Sigmoid colon (tissue), 7 donors: ENCODE results near the gene LDLRAD4. TPM values are rescaled to one million over a fixed set of nuclear protein-coding genes. Genes with fewer than 3 reads are reported as not detected.
A peak's percentile ranks its signal among the peaks of the same experiment; 100 is the strongest.

ENCODE experiments used
- DNase-seq: peaks from one replicate; pipeline ENCODE4 v3.0.0-alpha.2; 2019
- H3K27ac ChIP-seq, 4 donors: fragments of 200-600 bp; sonication (generic); one replicate each; pipeline ENCODE4 v1.5.1; 2016 to 2019; ENCODE audit warnings: mild to moderate bottlenecking in 1 of 4
- H3K27me3 ChIP-seq, 3 donors: fragments of 200-600 bp; sonication (generic); one replicate each; pipeline ENCODE4 v1.5.1; 2019; ENCODE audit warnings: mild to moderate bottlenecking in 1 of 3
- H3K36me3 ChIP-seq, 4 donors: fragments of 200-600 bp; sonication (generic); one replicate each; pipeline ENCODE4 v1.5.1; 2016 to 2019
- H3K4me1 ChIP-seq, 4 donors: fragments of 200-600 bp; sonication (generic); one replicate each; pipeline ENCODE4 v1.5.1; 2017 to 2019
- H3K4me3 ChIP-seq, 4 donors: fragments of 200-600 bp; sonication (generic); one replicate each; pipeline ENCODE4 v1.5.1; 2017 to 2019; ENCODE audit warnings: mild to moderate bottlenecking in 2 of 4, moderate library complexity in 1 of 4
- H3K9me3 ChIP-seq, 4 donors: fragments of 200-600 bp in 3 of 4; sonication (generic) in 3 of 4; one replicate each; pipeline versions ENCODE4 v1.5.1 to v1.6.1; 2013 to 2019
- EP300 ChIP-seq, 4 donors: sonication (generic); formaldehyde crosslinking; IDR thresholded peaks; one replicate each; pipeline ENCODE4 v1.6.1; 2017; ENCODE audit warnings: antibody characterized with exemption in 4 of 4
- POLR2A ChIP-seq, 2 donors: fragments of 450-650 bp; IDR thresholded peaks; one replicate each; pipeline ENCODE4 v1.6.1; 2016; ENCODE audit warnings: antibody characterized with exemption in 2 of 2, mild to moderate bottlenecking in 2 of 2, moderate library complexity in 2 of 2
- POLR2AphosphoS5 ChIP-seq, 4 donors: sonication (generic); formaldehyde crosslinking; IDR thresholded peaks; one replicate each; pipeline ENCODE4 v1.6.1; 2017; ENCODE audit warnings: antibody characterized with exemption in 4 of 4
- WGBS, 2 donors: extraction: QIAGEN DNeasy Blood & Tissue Kit; methylation state at CpG; one replicate each; pipeline ENCODE4 v1.1.7; 2013; 5-methylcytosine and 5-hydroxymethylcytosine counted together
- intact Hi-C: fragments of 100-400 bp; cut with DNase I; formaldehyde crosslinking; loops from one replicate; pipeline ENCODE4 v1.15.1; 2023
- polyA plus RNA-seq, 3 donors: library from polyadenylated mRNA; stranded (reverse); fragments of 200-250 nt; gene quantifications; one replicate each; pipeline ENCODE4 v1.2.3, GENCODE V29; 2013
- total RNA-seq, 4 donors: library from RNA; depleted of rRNA; stranded (reverse); fragments of >200 nt; gene quantifications; one replicate each; pipeline ENCODE4 v1.1.0, GENCODE V29; 2016
- TF ChIP-seq, protein P1 (sequence below), 4 experiments: fragments of 450-650 bp in 3 of 4; fragments of 200-600 bp in 1 of 4; IDR thresholded peaks; one replicate each; pipeline ENCODE4 v1.5.1; 2016 to 2019; ENCODE audit warnings: antibody characterized with exemption in 4 of 4, mild to moderate bottlenecking in 3 of 4, moderate library complexity in 2 of 4
- donor health status: healthy with polysubstance abuse.
- donor health status: Bipolar disorder and iron deficiency.
- donor health status: healthy.

Gene LDLRAD4
- total and polyA plus RNA-seq, 7 donors, result 1.2 to 28.2 (median 17.2) TPM

DNA sequence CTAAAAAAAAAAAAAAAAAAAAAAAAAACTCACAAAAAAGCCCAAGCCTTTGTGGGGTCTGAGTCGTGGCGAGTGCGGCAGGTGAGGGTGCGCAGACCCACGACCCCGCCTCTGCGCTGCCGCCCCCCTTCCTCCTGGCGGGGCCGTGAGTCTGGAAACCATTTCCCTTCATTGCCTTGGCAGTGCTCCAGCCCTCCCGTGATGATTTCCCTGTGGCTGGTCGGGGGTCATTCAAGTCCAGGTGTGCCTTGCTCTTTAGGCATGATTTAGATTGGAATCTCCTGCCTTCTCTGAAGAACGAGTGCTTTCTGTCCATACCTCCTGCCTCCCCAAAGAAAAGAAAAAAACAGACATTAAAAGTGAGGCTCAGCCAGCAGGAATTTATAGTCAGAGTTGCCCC, 346.0 kb downstream of the LDLRAD4 start:
- 9 to 25% methylated on average over 13 of the region's 13 CpGs for WGBS, 2 donors
- H3K36me3 ChIP-seq, result no peaks in the 10 kb centered on the region
- intact Hi-C loops, result loop anchor here (5.0 kb wide), 1 partner anchor 48 kb away; no protein-coding TSS in a partner anchor
- H3K27me3 ChIP-seq, result no peaks in the 10 kb centered on the region
- H3K27ac ChIP-seq, result peak overlapping the region in 2 of 4 donors; percentile 72 to 83
- peaks cover 0 to 63% (median 43%) of the 10 kb centered on the region in 4 donors for H3K4me1 ChIP-seq
- no peak for DNase-seq
- no peaks in the 10 kb centered on the region for H3K9me3 ChIP-seq
- peak overlapping the region in 1 of 4 donors; percentile 1 for H3K4me3 ChIP-seq
- TF ChIP-seq EP300 (IDR thresholded peaks at IDR 0.05) (peak in 1 of 4 donors; percentile 62), POLR2AphosphoS5 (IDR thresholded peaks at IDR 0.05) (peak in 3 of 4 donors; percentile 53 to 68 (median 64)), POLR2A (IDR thresholded peaks at IDR 0.05) (no peak)
- TF ChIP-seq, protein P1, sequence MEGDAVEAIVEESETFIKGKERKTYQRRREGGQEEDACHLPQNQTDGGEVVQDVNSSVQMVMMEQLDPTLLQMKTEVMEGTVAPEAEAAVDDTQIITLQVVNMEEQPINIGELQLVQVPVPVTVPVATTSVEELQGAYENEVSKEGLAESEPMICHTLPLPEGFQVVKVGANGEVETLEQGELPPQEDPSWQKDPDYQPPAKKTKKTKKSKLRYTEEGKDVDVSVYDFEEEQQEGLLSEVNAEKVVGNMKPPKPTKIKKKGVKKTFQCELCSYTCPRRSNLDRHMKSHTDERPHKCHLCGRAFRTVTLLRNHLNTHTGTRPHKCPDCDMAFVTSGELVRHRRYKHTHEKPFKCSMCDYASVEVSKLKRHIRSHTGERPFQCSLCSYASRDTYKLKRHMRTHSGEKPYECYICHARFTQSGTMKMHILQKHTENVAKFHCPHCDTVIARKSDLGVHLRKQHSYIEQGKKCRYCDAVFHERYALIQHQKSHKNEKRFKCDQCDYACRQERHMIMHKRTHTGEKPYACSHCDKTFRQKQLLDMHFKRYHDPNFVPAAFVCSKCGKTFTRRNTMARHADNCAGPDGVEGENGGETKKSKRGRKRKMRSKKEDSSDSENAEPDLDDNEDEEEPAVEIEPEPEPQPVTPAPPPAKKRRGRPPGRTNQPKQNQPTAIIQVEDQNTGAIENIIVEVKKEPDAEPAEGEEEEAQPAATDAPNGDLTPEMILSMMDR (IDR thresholded peaks at IDR 0.05), result no peak

DNA sequence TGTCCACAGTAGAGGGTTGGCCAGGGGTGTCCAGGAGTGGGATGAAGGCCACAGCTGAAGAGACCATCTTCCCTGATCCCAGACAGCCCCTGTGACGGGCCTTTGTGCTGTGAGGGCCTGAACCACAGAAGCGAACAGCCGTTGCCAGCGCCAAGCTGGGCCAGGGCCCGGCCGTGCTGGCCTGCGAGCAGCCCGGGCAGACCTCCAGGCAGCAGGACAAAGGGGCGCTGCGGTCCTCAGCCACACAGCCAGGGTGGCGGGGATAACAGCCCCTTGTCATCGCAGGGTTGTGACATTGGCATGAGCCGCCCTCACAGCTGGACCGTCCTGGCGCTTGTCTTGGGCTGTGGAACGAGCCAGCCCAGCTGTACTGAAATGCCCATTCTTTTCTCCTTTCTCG, 346.7 kb downstream of the LDLRAD4 start:
- intact Hi-C loops, result no loop called here
- H3K27ac ChIP-seq, result peak overlapping the region in 2 of 4 donors; percentile 72 to 83
- 93 to 94% methylated on average over 17 of the region's 17 CpGs for WGBS, 2 donors
- H3K9me3 ChIP-seq, result no peaks in the 10 kb centered on the region
- TF ChIP-seq EP300 (IDR thresholded peaks at IDR 0.05), result no peak
- TF ChIP-seq POLR2A (IDR thresholded peaks at IDR 0.05), result no peak
- TF ChIP-seq, protein P1 (IDR thresholded peaks at IDR 0.05), result no peak
- no peak for TF ChIP-seq POLR2AphosphoS5 (IDR thresholded peaks at IDR 0.05)
- H3K4me3 ChIP-seq, result no peak overlapping the region
- peaks cover 0 to 63% (median 43%) of the 10 kb centered on the region in 4 donors for H3K4me1 ChIP-seq
- no peaks in the 10 kb centered on the region for H3K27me3 ChIP-seq
- no peak for DNase-seq
- no peaks in the 10 kb centered on the region for H3K36me3 ChIP-seq

DNA sequence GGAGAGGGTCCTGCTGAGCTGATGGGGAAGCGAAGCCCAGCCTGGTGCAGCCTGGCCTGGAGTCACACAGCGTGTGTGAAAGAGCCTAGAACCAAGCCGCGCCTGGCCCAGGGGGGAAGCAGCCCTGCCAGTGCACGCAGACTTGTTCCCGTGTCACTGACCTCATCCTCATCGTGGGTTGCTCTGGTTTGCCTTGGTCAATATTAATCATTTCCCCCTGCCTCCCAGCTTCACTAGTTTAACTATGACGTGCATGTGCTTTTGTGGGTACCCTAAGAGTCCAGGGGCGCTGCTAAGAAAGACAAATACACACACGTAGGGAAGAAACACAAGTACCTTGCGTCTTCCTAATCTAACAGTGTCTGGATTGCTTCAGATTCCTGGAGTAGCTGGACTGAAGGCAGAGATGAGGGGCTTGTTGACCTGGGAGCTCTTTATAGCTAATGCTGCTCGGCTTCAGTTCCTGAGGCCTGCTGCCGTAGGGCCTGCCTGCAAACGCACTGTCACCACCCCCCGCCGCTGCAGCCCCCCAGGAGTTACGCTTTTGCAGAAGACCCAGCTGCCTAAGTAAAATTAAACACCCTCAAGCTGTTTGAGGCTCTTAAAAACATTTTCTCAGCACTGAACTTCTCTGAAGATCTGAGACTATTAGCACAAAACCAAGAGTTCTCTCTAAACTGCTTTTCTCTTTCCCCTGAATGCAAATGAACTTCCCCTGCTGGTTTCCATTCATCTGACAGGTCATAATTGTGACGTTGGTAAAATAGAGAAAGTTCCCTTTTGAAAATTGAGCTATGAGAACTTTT, 348.6 kb downstream of the LDLRAD4 start:
- DNase-seq, result peak; percentile 82
- H3K9me3 ChIP-seq, result no peaks in the 10 kb centered on the region
- no peaks in the 10 kb centered on the region for H3K36me3 ChIP-seq
- 54 to 84% methylated on average over 18 of the region's 18 CpGs for WGBS, 2 donors
- peaks cover 0 to 63% (median 43%) of the 10 kb centered on the region in 4 donors for H3K4me1 ChIP-seq
- no peaks in the 10 kb centered on the region for H3K27me3 ChIP-seq
- peak overlapping the region; percentile 54 to 83 (median 72) for H3K27ac ChIP-seq
- no peak overlapping the region for H3K4me3 ChIP-seq
- TF ChIP-seq POLR2A (IDR thresholded peaks at IDR 0.05) (no peak), EP300 (IDR thresholded peaks at IDR 0.05) (peak in 1 of 4 donors; percentile 70), POLR2AphosphoS5 (IDR thresholded peaks at IDR 0.05) (peak in 2 of 4 donors; percentile 37 to 53)
- TF ChIP-seq, protein P1 (IDR thresholded peaks at IDR 0.05), result no peak
- intact Hi-C loops, result no loop called here

DNA sequence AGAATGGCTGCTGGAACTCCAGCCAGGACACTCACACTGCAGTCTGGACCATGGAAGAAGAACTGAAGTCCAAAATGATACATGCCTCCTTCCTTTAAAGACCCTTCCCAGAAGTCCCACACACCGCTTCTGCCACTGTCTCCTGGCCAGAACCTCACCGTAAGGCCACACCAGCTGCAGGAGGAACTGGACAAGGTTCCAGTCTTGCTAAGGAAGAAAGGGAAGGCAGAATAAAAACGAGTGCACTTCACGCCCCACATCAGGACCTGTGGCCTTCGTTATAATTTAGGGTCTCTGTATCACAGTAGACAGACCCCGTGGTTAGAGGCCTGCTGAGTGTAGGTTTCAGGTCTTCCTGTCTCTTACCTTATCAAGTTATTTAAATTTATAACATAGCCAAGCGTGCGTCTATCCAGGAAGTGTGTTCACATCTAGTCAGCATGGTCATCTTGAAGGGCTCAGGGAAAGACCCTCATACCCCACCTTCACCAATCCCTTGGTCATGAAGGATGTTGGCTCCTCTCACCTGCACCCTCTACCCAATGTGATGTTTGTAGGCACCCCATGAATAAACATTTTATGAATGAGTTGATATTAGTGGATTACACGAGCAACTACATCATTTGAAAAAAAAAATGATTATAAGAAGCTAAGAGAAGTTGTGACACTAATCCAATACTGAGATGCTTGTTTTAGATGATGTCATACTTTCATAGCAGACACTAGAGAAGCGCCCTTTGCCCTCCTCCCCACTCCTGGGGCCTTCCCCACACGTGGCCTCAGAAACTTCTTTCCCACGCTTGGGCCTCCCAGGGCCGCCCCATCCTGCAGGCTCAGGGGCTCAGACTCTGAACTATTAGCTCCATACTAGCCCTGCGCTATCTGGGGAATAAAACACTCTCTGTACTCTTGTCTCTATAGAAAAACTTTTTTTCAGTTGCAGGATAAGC, 350.2 kb downstream of the LDLRAD4 start:
- DNase-seq, result no peak
- no peaks in the 10 kb centered on the region for H3K9me3 ChIP-seq
- no peaks in the 10 kb centered on the region for H3K36me3 ChIP-seq
- WGBS, 2 donors, result 62 to 67% methylated on average over 14 of the region's 14 CpGs
- H3K27ac ChIP-seq, result peak overlapping the region in 2 of 4 donors; percentile 72 to 83
- H3K4me3 ChIP-seq, result no peak overlapping the region
- TF ChIP-seq EP300 (IDR thresholded peaks at IDR 0.05), result no peak
- intact Hi-C loops, result no loop called here
- no peaks in the 10 kb centered on the region for H3K27me3 ChIP-seq
- H3K4me1 ChIP-seq, result peaks cover 0 to 49% (median 32%) of the 10 kb centered on the region in 4 donors
